HEK293T (cell line): ENCODE results near the gene ITIH1.

Source experiments
- ARNT ChIP-seq: fragments of 450-650 bp; IDR thresholded peaks from 2 replicates; pipeline ENCODE4 v1.6.1; 2017; ENCODE audit warnings: mild to moderate bottlenecking
- FOXA1 ChIP-seq: fragments of 450-650 bp; IDR thresholded peaks from 2 replicates; pipeline ENCODE4 v1.6.1; 2016; ENCODE audit warnings: mild to moderate bottlenecking
- FOXK2 ChIP-seq: fragments of 450-650 bp; IDR thresholded peaks from 2 replicates; pipeline ENCODE4 v1.6.1; 2016; ENCODE audit warnings: mild to moderate bottlenecking
- FOXM1 ChIP-seq: fragments of 450-650 bp; IDR thresholded peaks from 2 replicates; pipeline ENCODE4 v1.6.1; 2017; ENCODE audit warnings: mild to moderate bottlenecking, borderline replicate concordance
- SUZ12 ChIP-seq: fragments of 450-650 bp; IDR thresholded peaks from 2 replicates; pipeline ENCODE4 v1.6.1; 2016; ENCODE audit warnings: mild to moderate bottlenecking
- TARDBP ChIP-seq: fragments of 450-650 bp; IDR thresholded peaks from 2 replicates; pipeline ENCODE4 v1.6.1; 2016

- no peak for TF ChIP-seq TARDBP
- TF ChIP-seq FOXK2, result no peak
- no peak for TF ChIP-seq SUZ12
- TF ChIP-seq ARNT, result no peak
- TF ChIP-seq FOXA1, result no peak
- no peak for TF ChIP-seq FOXM1
These were observed 7.7 kb downstream of the ITIH1 start for GRCh38 chr3:52784931-52785590.
